Measurements from ENCODE around the gene CHST5.

Gene CHST5

GRCh38 chr16:75497558-75497957 is 38.4 kb downstream of the CHST5 start:
- ChIA-PET CTCF (interaction anchor here (0.7 to 2.8 kb wide), 10 partner anchors 10 to 53 kb away, joined by 3 to 18 read pairs (median 5); no protein-coding TSS in a partner anchor), POLR2A (no interaction called here)
- TF ChIP-seq, protein P1, sequence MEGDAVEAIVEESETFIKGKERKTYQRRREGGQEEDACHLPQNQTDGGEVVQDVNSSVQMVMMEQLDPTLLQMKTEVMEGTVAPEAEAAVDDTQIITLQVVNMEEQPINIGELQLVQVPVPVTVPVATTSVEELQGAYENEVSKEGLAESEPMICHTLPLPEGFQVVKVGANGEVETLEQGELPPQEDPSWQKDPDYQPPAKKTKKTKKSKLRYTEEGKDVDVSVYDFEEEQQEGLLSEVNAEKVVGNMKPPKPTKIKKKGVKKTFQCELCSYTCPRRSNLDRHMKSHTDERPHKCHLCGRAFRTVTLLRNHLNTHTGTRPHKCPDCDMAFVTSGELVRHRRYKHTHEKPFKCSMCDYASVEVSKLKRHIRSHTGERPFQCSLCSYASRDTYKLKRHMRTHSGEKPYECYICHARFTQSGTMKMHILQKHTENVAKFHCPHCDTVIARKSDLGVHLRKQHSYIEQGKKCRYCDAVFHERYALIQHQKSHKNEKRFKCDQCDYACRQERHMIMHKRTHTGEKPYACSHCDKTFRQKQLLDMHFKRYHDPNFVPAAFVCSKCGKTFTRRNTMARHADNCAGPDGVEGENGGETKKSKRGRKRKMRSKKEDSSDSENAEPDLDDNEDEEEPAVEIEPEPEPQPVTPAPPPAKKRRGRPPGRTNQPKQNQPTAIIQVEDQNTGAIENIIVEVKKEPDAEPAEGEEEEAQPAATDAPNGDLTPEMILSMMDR (IDR thresholded peaks at IDR 0.05; ENCODE audit: control extremely low read depth, extremely low read depth, low read depth, missing control alignments) = no peak
- DNase-seq (ENCODE audit: extremely low spot score) = no peak

DNA sequence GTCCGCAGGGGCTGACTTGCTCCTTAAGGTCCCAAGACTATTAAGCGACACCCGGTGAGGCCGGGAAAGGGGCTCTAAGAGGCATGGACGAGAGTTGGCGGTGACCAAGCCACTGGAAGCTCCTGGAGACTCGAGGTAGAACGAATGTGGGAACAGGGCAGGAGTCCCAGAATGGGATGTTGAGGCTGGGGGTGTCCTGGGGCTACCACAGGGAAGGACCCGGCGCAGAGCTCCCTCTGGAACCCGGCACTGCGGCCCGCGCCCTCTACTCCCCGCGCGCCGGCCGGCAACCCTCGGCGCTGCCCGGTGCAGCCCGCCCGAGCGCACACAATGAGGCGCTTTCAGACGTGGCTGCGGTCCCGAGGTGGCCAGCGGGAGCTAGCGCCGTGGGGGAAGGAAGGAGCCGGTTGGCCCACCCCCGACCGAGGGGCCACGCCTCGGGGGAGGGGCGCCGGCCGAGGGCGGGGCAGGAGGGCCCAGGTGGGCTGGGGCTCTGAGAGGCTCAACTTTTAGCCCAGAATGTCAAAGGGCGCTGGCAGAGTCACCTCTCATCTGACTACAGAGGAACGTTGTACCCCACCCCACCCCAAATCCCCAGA is 40.7 kb downstream of the CHST5 start, which contains the start of gene CHST6:
CHST6 (minus strand) TSS at position 366 of the 599 bp plus-strand sequence. CDS start 15,613 bp downstream, outside the sequence.
- ChIA-PET CTCF (interaction anchor here (0.8 to 15.5 kb wide), 8 partner anchors 10 to 295 kb away, joined by 3 to 258 read pairs (median 4); partner anchors contain the start of gene TMEM170A), POLR2A (interaction anchor here (0.8 to 1.3 kb wide), 4 partner anchors 11 to 75 kb away, joined by 3 to 6 read pairs (median 4); no protein-coding TSS in a partner anchor)
- peak; percentile 86 for DNase-seq (ENCODE audit: extremely low spot score)
- TF ChIP-seq, protein P1 (IDR thresholded peaks at IDR 0.05; ENCODE audit: control extremely low read depth, extremely low read depth, low read depth, missing control alignments) = no peak

DNA sequence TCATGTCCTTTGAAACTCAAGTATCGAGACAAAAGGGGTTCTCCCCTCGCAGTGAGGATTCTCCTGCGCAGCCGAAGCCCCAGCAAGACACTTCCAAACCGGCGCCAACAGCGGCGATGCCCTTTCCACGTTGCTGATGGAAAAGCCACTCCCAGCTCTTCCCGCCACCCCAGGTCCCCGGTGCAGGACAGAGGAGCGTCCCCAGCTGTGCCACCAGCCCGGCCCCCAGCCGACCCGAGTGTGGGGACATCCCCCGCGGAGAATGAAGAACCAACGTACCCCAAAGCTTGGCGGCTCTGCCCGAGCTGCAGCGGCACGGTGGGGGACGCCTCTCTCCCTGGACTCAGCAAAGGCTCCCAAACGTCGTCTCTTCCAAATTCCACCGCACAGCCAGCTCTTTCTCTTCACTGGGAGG is 41.2 kb downstream of the CHST5 start:
- ChIA-PET CTCF (interaction anchor here (0.8 to 15.5 kb wide), 8 partner anchors 9 to 294 kb away, joined by 3 to 258 read pairs (median 6); partner anchors contain the start of gene TMEM170A), POLR2A (interaction anchor here (1.0 to 1.3 kb wide), 2 partner anchors 11 to 22 kb away, joined by 3 to 5 read pairs; no protein-coding TSS in a partner anchor)
- no peak for DNase-seq (ENCODE audit: extremely low spot score)
- TF ChIP-seq, protein P1 (IDR thresholded peaks at IDR 0.05; ENCODE audit: control extremely low read depth, extremely low read depth, low read depth, missing control alignments) = no peak

- TF ChIP-seq, protein P1 (IDR thresholded peaks at IDR 0.05; ENCODE audit: control extremely low read depth, extremely low read depth, low read depth, missing control alignments) = no peak
- ChIA-PET POLR2A (no interaction called here), CTCF (interaction anchor here (0.8 to 15.5 kb wide), 7 partner anchors 9 to 23 kb away, joined by 3 to 258 read pairs (median 6); partner anchors contain the start of gene TMEM170A)
- no peak for DNase-seq (ENCODE audit: extremely low spot score)
Measured at GRCh38 chr16:75494184-75494583, 41.7 kb downstream of the CHST5 start.

DNA sequence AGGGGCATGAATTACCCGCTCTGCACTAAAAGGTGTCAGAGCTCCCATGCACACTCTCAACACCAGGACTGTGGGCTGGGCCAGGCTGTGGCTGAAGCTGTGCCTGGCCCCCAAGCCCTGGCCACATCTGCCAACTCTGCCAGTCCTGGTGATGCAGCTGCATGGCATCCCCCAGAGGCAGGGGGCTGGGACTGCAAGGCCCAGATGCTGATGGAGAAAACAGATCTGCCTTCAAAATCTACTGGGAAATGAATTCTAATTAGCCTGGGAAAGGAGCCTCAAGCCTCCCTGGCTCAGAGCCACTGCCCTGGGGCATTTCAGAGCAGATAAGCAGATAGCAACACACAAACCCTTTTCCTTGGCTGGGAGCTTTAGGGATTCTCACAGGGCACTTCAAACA is 44.0 kb downstream of the CHST5 start:
- POLR2A ChIA-PET = interaction anchor here (0.5 kb wide), 1 partner anchor 145 kb away, joined by 4 read pairs; no protein-coding TSS in a partner anchor
- DNase-seq (ENCODE audit: extremely low spot score) = no peak
- CTCF ChIA-PET = interaction anchor here (1.3 to 15.5 kb wide), 3 partner anchors 11 to 25 kb away, joined by 3 to 258 read pairs (median 11); partner anchors contain the start of gene TMEM170A

GRCh38 chr16:75488322-75488721 is 47.6 kb downstream of the CHST5 start:
- ChIA-PET CTCF (interaction anchor here (2.4 to 15.5 kb wide), 2 partner anchors 18 to 28 kb away, joined by 22 to 258 read pairs; partner anchors contain the start of gene TMEM170A), POLR2A (interaction anchor here (0.6 kb wide), 1 partner anchor 12 kb away, joined by 3 read pairs; no protein-coding TSS in a partner anchor)
- DNase-seq (ENCODE audit: extremely low spot score) = no peak
- TF ChIP-seq, protein P1 (IDR thresholded peaks at IDR 0.05; ENCODE audit: control extremely low read depth, extremely low read depth, low read depth, missing control alignments) = no peak

More for the DNA sequence above, 44.0 kb downstream of the CHST5 start:
- TF ChIP-seq, protein P1 (IDR thresholded peaks at IDR 0.05; ENCODE audit: control extremely low read depth, extremely low read depth, low read depth, missing control alignments) = peak; percentile 35

All from GM10248 (cell line).